HUES6 (cell line): Measurements from ENCODE around the gene IFNG.

ENCODE experiments used
- H3K27ac ChIP-seq: 2 replicates; pipeline ENCODE4 v1.7.0; 2013; ENCODE audit warnings: low read depth, mild to moderate bottlenecking, low read length, inconsistent platforms
- H3K27me3 ChIP-seq: 2 replicates; pipeline ENCODE4 v1.6.1; 2013; ENCODE audit warnings: low read length; ENCODE audit not compliant: control insufficient read depth, insufficient read depth
- H3K36me3 ChIP-seq: 2 replicates; pipeline ENCODE4 v1.6.1; 2013; ENCODE audit warnings: low read length; ENCODE audit not compliant: control insufficient read depth, insufficient read depth
- H3K4me1 ChIP-seq: 2 replicates; pipeline ENCODE4 v1.6.1; 2013; ENCODE audit warnings: low read length; ENCODE audit not compliant: control insufficient read depth, insufficient read depth
- H3K4me3 ChIP-seq: 2 replicates; pipeline ENCODE4 v1.5.1; 2013; ENCODE audit warnings: low read depth, low read length
- H3K9ac ChIP-seq: one replicate; pipeline ENCODE4 v1.6.1; 2013; ENCODE audit warnings: mild to moderate bottlenecking, low read length
- H3K9me3 ChIP-seq: 2 replicates; pipeline ENCODE4 v1.6.1; 2013; ENCODE audit warnings: low read depth, low read length; ENCODE audit not compliant: control insufficient read depth, insufficient read depth

Gene IFNG

DNA sequence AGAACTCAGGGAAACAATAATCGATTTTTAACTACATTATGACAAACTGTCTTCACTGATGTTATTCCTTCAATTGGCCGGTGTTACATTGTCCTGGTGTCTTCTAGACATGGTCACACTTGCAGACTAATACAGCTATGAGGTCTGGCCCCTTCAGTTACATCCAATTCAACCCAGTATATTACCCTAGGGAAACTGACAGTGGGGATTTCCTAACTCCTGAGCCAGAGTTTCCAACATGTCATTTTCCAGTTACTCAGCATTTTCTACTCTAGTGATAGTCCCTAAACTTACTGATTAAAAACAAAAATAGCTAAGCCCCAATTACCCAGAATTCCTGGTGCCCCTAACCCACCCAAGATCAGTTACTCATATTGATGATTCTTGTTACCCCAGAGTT is 21.1 kb downstream of the IFNG start:
- no peak overlapping the region for H3K4me3 ChIP-seq
- no peaks in the 10 kb centered on the region for H3K9me3 ChIP-seq
- H3K27me3 ChIP-seq, result no peaks in the 10 kb centered on the region
- no peak overlapping the region for H3K27ac ChIP-seq
- H3K4me1 ChIP-seq, result peaks cover 7% of the 10 kb centered on the region
- no peaks in the 10 kb centered on the region for H3K36me3 ChIP-seq
- no peak overlapping the region for H3K9ac ChIP-seq

DNA sequence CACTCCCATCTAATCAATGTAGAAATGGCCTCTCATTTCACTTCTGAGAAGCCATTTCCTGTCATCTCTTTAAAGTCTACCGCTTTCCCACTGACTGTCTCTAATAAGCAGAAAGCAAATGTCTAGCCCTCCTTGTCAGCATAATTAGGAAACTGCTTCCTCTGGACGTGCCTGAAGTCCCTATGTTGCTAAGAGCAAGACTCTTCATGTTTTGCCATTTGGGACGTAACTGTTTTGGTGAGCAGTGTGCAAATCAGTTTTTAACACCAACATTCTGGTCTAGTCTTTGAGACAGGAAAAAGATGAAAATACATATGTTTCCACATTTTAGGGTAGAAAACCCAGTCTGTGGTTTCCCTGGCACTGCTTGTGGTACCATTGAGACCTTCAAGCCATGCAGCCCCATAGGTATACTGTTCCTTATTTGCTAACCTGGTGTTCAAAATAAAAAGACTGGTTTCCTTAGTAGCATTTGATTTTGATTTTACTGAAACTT is 22.2 kb downstream of the IFNG start:
- no peak overlapping the region for H3K27ac ChIP-seq
- no peaks in the 10 kb centered on the region for H3K9me3 ChIP-seq
- H3K4me3 ChIP-seq, result no peak overlapping the region
- H3K9ac ChIP-seq, result no peak overlapping the region
- no peaks in the 10 kb centered on the region for H3K27me3 ChIP-seq
- peaks cover 7% of the 10 kb centered on the region for H3K4me1 ChIP-seq
- H3K36me3 ChIP-seq, result no peaks in the 10 kb centered on the region

- Histone ChIP-seq H3K27me3 (no peaks in the 10 kb centered on the region), H3K4me1 (peaks cover 3% of the 10 kb centered on the region; the same call in 1 of the 2 replicates), H3K4me3 (no peak overlapping the region), H3K36me3 (no peaks in the 10 kb centered on the region), H3K27ac (no peak overlapping the region), H3K9ac (no peak overlapping the region), H3K9me3 (no peaks in the 10 kb centered on the region)
These were observed 24.0 kb downstream of the IFNG start for GRCh38 chr12:68135520-68135919.

DNA sequence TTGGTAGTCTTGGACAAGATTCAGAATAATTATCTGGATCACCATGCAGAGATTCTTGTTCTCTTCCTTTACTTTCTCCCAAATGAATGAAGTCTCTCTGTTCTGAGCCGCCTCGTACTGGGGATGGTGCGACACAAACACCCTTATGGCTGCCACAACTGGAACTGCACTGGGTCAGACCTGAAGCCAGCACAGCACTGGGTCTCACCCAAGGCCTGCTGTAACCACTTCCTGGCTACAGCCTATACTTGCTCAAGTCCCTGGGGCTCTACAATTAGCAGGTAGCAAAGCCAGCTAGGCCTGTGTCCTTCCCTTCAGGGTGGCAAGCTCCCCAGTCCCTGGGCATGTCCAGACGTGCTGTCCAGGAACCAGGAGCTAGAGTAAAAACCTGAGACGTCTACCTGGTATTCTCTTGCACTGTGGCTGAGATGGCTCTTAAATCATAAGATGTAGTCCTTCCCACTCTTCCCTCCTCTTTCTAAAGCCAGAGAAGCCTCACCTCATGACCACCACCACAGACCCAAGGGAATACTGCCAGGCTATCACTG is 27.6 kb downstream of the IFNG start:
- Histone ChIP-seq H3K4me1 (no peaks in the 10 kb centered on the region), H3K27me3 (no peaks in the 10 kb centered on the region), H3K9me3 (0 out of 2 replicates have a peak, but pooled peaks cover 3% of the 10 kb centered on the region), H3K27ac (no peak overlapping the region), H3K36me3 (no peaks in the 10 kb centered on the region), H3K4me3 (no peak overlapping the region), H3K9ac (no peak overlapping the region)

DNA sequence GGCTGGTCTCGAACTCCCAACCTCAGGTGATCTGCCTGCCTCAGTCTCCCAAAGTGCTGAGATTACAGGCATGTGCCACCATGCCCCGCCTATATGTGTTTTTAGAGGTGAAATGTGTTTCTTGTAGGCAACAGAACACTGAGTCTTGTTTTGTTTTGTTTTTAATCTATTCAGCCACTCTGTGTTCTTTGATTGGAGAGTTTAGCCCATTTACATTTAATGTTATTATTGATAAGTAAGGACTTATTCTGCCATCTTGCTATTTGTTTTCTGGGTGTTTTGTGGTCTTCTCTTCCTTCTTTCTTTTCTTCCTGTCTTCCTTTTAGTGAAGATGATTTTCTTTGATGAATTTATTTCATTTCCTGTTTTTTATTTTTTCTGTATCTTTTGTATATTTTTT is 29.6 kb downstream of the IFNG start:
- Histone ChIP-seq H3K9ac (no peak overlapping the region), H3K27ac (no peak overlapping the region), H3K27me3 (no peaks in the 10 kb centered on the region), H3K9me3 (0 out of 2 replicates have a peak, but pooled peaks cover 3% of the 10 kb centered on the region), H3K4me1 (no peaks in the 10 kb centered on the region), H3K36me3 (no peaks in the 10 kb centered on the region), H3K4me3 (no peak overlapping the region)

- no peak overlapping the region for H3K4me3 ChIP-seq
These were observed 37.2 kb downstream of the IFNG start for GRCh38 chr12:68122236-68122920.

DNA sequence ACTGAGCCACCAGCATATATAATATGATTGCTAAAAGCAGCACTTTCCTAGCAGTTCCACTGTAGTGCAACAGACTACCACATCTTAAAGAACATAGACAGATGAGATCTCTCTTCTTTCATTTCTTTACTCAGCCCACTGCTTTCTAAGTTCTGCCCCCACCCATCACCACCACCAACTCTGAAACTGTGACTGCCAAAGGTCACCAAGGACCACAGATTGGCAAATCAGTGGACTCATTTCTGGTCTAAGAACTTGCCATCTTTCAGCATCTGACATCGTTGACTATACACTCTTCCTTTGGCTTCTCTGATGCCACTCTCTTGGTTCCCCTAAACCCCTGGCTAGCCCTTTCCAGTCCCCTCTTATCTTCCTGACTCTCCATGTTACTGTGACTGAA is 38.4 kb downstream of the IFNG start:
- no peaks in the 10 kb centered on the region for H3K36me3 ChIP-seq
- H3K9ac ChIP-seq, result no peak overlapping the region

More at GRCh38 chr12:68122236-68122920, 37.2 kb downstream of the IFNG start:
- H3K9ac ChIP-seq, result no peak overlapping the region
- peaks cover 12% of the 10 kb centered on the region for H3K4me1 ChIP-seq
- H3K9me3 ChIP-seq, result no peaks in the 10 kb centered on the region
- no peak overlapping the region for H3K27ac ChIP-seq
- H3K36me3 ChIP-seq, result no peaks in the 10 kb centered on the region
- H3K27me3 ChIP-seq, result no peaks in the 10 kb centered on the region

DNA sequence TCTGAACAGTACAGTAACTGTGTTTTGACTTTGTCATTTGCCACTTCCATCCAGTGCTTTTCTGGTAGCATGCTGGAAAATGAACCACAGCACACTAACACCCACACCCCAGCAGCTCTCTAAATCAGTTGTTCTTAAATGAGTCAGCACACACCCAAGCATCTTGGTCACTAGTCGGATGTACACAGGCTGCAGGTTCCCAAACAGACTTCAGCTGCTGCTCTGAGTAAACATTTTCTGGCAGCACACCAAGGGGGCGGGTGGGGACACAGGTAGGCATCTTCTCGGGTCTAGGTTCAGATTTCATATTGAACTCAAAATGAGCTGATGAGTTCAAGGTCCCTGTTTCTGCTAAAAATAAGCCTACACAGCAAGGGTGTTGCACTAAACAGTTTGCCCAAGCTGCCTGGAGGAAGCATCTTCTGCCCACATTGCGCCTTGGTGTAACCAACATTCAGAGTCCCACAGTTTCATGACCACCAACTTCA is 39.8 kb downstream of the IFNG start:
- no peaks in the 10 kb centered on the region for H3K27me3 ChIP-seq
- no peak overlapping the region for H3K4me3 ChIP-seq
- H3K27ac ChIP-seq, result no peak overlapping the region
- H3K9me3 ChIP-seq, result no peaks in the 10 kb centered on the region
- no peak overlapping the region for H3K9ac ChIP-seq
- H3K36me3 ChIP-seq, result no peaks in the 10 kb centered on the region
- peaks cover 12% of the 10 kb centered on the region for H3K4me1 ChIP-seq

More for the DNA sequence above, 38.4 kb downstream of the IFNG start:
- Histone ChIP-seq H3K27ac (no peak overlapping the region), H3K9me3 (no peaks in the 10 kb centered on the region), H3K4me3 (no peak overlapping the region), H3K27me3 (no peaks in the 10 kb centered on the region), H3K4me1 (peaks cover 12% of the 10 kb centered on the region)

DNA sequence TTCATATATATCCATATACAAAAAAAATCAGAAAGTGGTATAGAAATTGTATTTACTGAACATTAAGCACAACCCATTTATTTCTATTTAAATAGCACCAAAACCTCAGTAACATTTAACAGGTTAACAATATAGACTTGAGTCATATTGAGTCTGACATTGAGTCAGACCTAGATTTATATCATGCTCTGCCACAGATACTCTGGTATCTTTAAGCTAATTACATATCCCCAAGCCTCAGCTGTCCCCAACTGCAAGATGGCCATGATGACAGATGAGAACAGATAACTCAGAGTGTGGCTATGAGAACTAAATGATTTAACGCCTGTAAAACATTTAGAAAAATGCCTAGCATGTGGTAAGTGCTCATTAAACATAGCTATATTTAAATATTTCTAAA is 40.3 kb downstream of the IFNG start:
- no peak overlapping the region for H3K4me3 ChIP-seq
- no peak overlapping the region for H3K27ac ChIP-seq
- H3K36me3 ChIP-seq, result no peaks in the 10 kb centered on the region
- H3K27me3 ChIP-seq, result no peaks in the 10 kb centered on the region
- no peak overlapping the region for H3K9ac ChIP-seq
- peaks cover 12% of the 10 kb centered on the region for H3K4me1 ChIP-seq
- no peaks in the 10 kb centered on the region for H3K9me3 ChIP-seq

DNA sequence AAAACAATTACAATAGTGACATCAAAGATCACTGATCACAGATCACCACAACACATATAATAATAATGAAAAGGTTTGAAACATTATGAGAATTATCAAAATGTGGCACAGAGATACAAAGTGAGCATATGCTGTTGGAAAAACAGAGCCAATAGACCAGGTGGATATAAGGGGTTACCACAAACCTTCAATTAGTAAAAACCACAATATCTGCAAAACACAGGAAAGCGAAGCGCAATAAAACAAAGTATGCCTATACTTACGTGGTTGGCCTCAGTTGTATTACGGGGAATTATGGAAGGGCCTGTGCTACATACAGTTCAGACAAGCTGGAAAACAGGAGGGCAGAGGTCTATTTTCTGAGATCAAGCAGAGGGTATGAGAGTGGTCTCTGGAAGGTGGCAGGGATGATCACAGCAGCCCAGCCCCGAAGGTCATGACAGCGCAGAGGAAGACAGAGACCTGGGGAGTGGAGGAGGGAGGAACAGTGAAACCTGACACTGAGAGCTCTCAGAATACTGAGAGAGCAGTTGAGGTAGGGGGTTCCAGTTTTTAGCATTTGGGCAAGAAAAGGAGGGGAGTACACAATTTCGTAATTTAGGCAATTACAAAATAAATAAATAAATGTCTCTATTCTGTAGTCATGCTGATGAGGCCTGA is 41.3 kb downstream of the IFNG start:
- H3K4me3 ChIP-seq, result no peak overlapping the region
- H3K36me3 ChIP-seq, result no peaks in the 10 kb centered on the region
- no peak overlapping the region for H3K9ac ChIP-seq
- no peaks in the 10 kb centered on the region for H3K27me3 ChIP-seq
- H3K27ac ChIP-seq, result no peak overlapping the region
- peaks cover 12% of the 10 kb centered on the region for H3K4me1 ChIP-seq
- no peaks in the 10 kb centered on the region for H3K9me3 ChIP-seq

DNA sequence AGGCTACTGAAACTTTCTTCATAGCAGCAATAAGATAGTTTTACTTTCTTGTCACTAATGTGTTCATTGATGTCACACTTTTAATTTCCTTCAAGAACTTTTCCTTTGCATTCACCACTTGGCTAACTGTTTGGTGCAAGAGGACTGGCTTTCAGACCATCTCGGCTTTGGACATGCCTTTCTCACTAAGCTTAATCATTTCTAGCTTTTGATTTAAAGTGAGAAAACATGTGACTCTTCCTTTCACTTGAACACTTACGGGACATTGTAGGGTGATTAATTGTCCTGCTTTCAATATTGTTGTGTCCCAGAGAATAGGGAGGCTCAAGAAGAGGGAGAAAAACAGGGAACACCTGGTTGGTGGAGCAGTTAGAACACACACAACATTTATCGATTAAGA is 41.9 kb downstream of the IFNG start:
- Histone ChIP-seq H3K9me3 (no peaks in the 10 kb centered on the region), H3K27me3 (no peaks in the 10 kb centered on the region), H3K9ac (no peak overlapping the region), H3K4me1 (peaks cover 12% of the 10 kb centered on the region), H3K36me3 (no peaks in the 10 kb centered on the region), H3K4me3 (no peak overlapping the region), H3K27ac (no peak overlapping the region)
